ENCODE data around the gene COL28A1.

DNA sequence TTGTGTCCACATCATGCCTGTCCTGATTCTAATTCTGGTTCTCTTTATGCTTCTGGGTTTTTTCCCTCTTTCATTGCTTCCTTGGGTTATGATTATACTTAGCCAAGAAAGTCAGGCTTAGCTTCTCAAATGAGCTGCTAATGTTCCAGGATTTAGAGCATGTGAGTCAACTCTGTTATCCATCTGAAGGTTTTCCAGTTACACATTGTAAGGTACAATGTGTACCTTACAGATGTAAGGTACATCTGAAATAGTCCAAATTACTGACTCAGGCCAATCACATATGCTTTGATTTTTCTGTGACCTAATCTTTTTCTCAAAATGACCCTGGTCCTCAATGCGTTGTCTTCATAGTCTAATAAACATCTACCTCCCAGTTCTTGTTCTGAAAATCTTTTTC, 17.7 kb upstream of the COL28A1 start:
- TF ChIP-seq, protein P1, sequence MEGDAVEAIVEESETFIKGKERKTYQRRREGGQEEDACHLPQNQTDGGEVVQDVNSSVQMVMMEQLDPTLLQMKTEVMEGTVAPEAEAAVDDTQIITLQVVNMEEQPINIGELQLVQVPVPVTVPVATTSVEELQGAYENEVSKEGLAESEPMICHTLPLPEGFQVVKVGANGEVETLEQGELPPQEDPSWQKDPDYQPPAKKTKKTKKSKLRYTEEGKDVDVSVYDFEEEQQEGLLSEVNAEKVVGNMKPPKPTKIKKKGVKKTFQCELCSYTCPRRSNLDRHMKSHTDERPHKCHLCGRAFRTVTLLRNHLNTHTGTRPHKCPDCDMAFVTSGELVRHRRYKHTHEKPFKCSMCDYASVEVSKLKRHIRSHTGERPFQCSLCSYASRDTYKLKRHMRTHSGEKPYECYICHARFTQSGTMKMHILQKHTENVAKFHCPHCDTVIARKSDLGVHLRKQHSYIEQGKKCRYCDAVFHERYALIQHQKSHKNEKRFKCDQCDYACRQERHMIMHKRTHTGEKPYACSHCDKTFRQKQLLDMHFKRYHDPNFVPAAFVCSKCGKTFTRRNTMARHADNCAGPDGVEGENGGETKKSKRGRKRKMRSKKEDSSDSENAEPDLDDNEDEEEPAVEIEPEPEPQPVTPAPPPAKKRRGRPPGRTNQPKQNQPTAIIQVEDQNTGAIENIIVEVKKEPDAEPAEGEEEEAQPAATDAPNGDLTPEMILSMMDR (IDR thresholded peaks at IDR 0.05), result no peak
- no peak for TF ChIP-seq IRF2 (CRISPR knock-in tag; IDR thresholded peaks at IDR 0.05; ENCODE audit: borderline replicate concordance, low read depth)
- TF ChIP-seq, protein P2, sequence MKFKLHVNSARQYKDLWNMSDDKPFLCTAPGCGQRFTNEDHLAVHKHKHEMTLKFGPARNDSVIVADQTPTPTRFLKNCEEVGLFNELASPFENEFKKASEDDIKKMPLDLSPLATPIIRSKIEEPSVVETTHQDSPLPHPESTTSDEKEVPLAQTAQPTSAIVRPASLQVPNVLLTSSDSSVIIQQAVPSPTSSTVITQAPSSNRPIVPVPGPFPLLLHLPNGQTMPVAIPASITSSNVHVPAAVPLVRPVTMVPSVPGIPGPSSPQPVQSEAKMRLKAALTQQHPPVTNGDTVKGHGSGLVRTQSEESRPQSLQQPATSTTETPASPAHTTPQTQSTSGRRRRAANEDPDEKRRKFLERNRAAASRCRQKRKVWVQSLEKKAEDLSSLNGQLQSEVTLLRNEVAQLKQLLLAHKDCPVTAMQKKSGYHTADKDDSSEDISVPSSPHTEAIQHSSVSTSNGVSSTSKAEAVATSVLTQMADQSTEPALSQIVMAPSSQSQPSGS (CRISPR knock-in tag; IDR thresholded peaks at IDR 0.05; ENCODE audit: borderline replicate concordance, low read depth), result no peak
- TF ChIP-seq, protein P3, sequence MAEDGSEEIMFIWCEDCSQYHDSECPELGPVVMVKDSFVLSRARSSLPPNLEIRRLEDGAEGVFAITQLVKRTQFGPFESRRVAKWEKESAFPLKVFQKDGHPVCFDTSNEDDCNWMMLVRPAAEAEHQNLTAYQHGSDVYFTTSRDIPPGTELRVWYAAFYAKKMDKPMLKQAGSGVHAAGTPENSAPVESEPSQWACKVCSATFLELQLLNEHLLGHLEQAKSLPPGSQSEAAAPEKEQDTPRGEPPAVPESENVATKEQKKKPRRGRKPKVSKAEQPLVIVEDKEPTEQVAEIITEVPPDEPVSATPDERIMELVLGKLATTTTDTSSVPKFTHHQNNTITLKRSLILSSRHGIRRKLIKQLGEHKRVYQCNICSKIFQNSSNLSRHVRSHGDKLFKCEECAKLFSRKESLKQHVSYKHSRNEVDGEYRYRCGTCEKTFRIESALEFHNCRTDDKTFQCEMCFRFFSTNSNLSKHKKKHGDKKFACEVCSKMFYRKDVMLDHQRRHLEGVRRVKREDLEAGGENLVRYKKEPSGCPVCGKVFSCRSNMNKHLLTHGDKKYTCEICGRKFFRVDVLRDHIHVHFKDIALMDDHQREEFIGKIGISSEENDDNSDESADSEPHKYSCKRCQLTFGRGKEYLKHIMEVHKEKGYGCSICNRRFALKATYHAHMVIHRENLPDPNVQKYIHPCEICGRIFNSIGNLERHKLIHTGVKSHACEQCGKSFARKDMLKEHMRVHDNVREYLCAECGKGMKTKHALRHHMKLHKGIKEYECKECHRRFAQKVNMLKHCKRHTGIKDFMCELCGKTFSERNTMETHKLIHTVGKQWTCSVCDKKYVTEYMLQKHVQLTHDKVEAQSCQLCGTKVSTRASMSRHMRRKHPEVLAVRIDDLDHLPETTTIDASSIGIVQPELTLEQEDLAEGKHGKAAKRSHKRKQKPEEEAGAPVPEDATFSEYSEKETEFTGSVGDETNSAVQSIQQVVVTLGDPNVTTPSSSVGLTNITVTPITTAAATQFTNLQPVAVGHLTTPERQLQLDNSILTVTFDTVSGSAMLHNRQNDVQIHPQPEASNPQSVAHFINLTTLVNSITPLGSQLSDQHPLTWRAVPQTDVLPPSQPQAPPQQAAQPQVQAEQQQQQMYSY (CRISPR knock-in tag; IDR thresholded peaks at IDR 0.05), result no peak
- TF ChIP-seq, protein P4, sequence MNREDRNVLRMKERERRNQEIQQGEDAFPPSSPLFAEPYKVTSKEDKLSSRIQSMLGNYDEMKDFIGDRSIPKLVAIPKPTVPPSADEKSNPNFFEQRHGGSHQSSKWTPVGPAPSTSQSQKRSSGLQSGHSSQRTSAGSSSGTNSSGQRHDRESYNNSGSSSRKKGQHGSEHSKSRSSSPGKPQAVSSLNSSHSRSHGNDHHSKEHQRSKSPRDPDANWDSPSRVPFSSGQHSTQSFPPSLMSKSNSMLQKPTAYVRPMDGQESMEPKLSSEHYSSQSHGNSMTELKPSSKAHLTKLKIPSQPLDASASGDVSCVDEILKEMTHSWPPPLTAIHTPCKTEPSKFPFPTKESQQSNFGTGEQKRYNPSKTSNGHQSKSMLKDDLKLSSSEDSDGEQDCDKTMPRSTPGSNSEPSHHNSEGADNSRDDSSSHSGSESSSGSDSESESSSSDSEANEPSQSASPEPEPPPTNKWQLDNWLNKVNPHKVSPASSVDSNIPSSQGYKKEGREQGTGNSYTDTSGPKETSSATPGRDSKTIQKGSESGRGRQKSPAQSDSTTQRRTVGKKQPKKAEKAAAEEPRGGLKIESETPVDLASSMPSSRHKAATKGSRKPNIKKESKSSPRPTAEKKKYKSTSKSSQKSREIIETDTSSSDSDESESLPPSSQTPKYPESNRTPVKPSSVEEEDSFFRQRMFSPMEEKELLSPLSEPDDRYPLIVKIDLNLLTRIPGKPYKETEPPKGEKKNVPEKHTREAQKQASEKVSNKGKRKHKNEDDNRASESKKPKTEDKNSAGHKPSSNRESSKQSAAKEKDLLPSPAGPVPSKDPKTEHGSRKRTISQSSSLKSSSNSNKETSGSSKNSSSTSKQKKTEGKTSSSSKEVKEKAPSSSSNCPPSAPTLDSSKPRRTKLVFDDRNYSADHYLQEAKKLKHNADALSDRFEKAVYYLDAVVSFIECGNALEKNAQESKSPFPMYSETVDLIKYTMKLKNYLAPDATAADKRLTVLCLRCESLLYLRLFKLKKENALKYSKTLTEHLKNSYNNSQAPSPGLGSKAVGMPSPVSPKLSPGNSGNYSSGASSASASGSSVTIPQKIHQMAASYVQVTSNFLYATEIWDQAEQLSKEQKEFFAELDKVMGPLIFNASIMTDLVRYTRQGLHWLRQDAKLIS (CRISPR knock-in tag; IDR thresholded peaks at IDR 0.05; ENCODE audit: borderline replicate concordance), result no peak
- no peak for TF ChIP-seq CBFB (CRISPR knock-in tag; IDR thresholded peaks at IDR 0.05; ENCODE audit: low read depth)
- no peak for TF ChIP-seq FOXP1 (CRISPR knock-in tag; IDR thresholded peaks at IDR 0.05; ENCODE audit: borderline replicate concordance)
- TF ChIP-seq SP1 (CRISPR knock-in tag; conservative IDR thresholded peaks at IDR 0.05), result no peak
- TF ChIP-seq, protein P5, sequence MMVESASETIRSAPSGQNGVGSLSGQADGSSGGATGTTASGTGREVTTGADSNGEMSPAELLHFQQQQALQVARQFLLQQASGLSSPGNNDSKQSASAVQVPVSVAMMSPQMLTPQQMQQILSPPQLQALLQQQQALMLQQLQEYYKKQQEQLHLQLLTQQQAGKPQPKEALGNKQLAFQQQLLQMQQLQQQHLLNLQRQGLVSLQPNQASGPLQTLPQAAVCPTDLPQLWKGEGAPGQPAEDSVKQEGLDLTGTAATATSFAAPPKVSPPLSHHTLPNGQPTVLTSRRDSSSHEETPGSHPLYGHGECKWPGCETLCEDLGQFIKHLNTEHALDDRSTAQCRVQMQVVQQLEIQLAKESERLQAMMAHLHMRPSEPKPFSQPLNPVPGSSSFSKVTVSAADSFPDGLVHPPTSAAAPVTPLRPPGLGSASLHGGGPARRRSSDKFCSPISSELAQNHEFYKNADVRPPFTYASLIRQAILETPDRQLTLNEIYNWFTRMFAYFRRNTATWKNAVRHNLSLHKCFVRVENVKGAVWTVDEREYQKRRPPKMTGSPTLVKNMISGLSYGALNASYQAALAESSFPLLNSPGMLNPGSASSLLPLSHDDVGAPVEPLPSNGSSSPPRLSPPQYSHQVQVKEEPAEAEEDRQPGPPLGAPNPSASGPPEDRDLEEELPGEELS (CRISPR knock-in tag; IDR thresholded peaks at IDR 0.05), result no peak
- TF ChIP-seq, protein P6, sequence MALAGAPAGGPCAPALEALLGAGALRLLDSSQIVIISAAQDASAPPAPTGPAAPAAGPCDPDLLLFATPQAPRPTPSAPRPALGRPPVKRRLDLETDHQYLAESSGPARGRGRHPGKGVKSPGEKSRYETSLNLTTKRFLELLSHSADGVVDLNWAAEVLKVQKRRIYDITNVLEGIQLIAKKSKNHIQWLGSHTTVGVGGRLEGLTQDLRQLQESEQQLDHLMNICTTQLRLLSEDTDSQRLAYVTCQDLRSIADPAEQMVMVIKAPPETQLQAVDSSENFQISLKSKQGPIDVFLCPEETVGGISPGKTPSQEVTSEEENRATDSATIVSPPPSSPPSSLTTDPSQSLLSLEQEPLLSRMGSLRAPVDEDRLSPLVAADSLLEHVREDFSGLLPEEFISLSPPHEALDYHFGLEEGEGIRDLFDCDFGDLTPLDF (CRISPR knock-in tag; IDR thresholded peaks at IDR 0.05), result no peak
- TF ChIP-seq, protein P7, sequence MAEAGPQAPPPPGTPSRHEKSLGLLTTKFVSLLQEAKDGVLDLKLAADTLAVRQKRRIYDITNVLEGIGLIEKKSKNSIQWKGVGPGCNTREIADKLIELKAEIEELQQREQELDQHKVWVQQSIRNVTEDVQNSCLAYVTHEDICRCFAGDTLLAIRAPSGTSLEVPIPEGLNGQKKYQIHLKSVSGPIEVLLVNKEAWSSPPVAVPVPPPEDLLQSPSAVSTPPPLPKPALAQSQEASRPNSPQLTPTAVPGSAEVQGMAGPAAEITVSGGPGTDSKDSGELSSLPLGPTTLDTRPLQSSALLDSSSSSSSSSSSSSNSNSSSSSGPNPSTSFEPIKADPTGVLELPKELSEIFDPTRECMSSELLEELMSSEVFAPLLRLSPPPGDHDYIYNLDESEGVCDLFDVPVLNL (CRISPR knock-in tag; IDR thresholded peaks at IDR 0.05; ENCODE audit: borderline replicate concordance, low read depth), result no peak
- TF ChIP-seq, protein P8, sequence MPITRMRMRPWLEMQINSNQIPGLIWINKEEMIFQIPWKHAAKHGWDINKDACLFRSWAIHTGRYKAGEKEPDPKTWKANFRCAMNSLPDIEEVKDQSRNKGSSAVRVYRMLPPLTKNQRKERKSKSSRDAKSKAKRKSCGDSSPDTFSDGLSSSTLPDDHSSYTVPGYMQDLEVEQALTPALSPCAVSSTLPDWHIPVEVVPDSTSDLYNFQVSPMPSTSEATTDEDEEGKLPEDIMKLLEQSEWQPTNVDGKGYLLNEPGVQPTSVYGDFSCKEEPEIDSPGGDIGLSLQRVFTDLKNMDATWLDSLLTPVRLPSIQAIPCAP (CRISPR knock-in tag; IDR thresholded peaks at IDR 0.05), result no peak
- TF ChIP-seq, protein P9, sequence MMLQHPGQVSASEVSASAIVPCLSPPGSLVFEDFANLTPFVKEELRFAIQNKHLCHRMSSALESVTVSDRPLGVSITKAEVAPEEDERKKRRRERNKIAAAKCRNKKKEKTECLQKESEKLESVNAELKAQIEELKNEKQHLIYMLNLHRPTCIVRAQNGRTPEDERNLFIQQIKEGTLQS (CRISPR knock-in tag; conservative IDR thresholded peaks at IDR 0.05), result no peak
